ENCODE measurements around the gene ADGRL3.

ADGRL3 gene

DNA sequence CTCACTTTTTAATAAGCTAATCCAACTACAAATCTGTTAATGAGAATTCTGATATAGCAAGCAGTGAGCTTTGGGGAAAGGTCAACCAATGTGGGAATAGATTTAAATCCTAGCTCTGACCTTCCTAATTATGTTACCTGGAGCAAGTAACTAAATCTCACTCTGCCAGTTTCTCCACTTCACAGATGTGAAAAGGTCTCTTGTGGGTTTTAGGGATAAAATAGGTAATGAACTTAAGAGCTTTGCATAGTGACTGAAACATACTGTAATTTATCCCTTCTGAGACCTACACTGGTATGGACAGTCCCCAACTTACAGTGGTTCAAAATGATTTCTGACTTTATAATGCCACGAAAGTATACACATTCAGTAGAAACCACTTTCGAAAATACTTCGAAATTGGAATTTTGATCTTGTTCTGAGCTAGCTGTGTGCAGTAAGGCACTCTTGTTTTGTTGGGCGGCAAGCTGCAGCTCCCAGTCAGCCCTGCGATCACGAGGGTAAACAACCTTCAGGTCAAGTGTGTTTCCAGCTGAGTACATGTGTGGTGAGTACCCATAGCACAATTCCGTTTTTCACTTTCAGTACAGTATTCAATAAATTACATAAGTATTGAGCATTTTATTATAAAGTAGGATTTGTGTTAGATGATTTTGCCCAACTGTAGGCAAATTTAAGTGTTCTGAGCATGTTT lies 93.7 kb downstream of the ADGRL3 start:
- no peak overlapping the region for H3K4me3 ChIP-seq (replicated peaks; ENCODE audit: low read depth, low read length)
- TF ChIP-seq, protein P1, sequence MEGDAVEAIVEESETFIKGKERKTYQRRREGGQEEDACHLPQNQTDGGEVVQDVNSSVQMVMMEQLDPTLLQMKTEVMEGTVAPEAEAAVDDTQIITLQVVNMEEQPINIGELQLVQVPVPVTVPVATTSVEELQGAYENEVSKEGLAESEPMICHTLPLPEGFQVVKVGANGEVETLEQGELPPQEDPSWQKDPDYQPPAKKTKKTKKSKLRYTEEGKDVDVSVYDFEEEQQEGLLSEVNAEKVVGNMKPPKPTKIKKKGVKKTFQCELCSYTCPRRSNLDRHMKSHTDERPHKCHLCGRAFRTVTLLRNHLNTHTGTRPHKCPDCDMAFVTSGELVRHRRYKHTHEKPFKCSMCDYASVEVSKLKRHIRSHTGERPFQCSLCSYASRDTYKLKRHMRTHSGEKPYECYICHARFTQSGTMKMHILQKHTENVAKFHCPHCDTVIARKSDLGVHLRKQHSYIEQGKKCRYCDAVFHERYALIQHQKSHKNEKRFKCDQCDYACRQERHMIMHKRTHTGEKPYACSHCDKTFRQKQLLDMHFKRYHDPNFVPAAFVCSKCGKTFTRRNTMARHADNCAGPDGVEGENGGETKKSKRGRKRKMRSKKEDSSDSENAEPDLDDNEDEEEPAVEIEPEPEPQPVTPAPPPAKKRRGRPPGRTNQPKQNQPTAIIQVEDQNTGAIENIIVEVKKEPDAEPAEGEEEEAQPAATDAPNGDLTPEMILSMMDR (IDR thresholded peaks at IDR 0.05; ENCODE audit: low read depth, low read length, missing control alignments) = no peak
- no peak for DNase-seq (ENCODE audit: extremely low read depth, low read depth)

- H3K4me3 ChIP-seq (replicated peaks; ENCODE audit: low read depth, low read length) = no peak overlapping the region
- TF ChIP-seq, protein P1 (IDR thresholded peaks at IDR 0.05; ENCODE audit: low read depth, low read length, missing control alignments) = no peak
- no peak for DNase-seq (ENCODE audit: extremely low read depth, low read depth)
Observed at GRCh38 chr4:61294936-61295335, 94.8 kb downstream of the ADGRL3 start.

- no peak overlapping the region for H3K4me3 ChIP-seq (replicated peaks; ENCODE audit: low read depth, low read length)
Observed at GRCh38 chr4:61296144-61296543, 96.0 kb downstream of the ADGRL3 start.

DNA sequence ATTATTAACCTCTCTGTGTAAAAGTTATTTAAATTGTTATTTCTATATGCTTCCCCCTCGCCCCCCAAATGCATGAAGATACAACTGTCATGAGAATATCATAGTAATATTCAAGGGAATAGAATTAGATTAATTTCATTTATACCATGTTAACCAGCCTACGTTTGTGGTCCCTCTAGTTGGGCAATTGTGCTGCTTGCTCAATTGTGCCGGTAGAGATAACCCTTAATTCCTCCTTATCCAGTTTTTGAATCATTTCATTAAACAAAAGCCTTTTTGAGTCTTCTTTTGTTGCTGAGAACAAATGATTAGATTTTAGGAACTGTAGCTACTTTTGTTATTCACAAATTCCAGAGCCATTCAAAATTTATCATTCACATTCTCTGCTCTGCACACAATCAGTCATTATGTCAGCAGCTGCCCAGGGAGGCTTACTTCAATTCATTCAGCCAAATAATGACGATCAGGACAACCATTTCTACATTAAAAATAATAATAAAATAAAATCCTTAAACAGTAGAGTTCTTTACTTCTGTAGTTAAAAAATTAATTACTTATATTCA lies 98.1 kb downstream of the ADGRL3 start:
- no peak for DNase-seq (ENCODE audit: extremely low read depth, low read depth)
- H3K4me3 ChIP-seq (replicated peaks; ENCODE audit: low read depth, low read length) = no peak overlapping the region
- TF ChIP-seq, protein P1 (IDR thresholded peaks at IDR 0.05; ENCODE audit: low read depth, low read length, missing control alignments) = no peak

More at GRCh38 chr4:61296144-61296543, 96.0 kb downstream of the ADGRL3 start:
- no peak for DNase-seq (ENCODE audit: extremely low read depth, low read depth)
- TF ChIP-seq, protein P1 (IDR thresholded peaks at IDR 0.05; ENCODE audit: low read depth, low read length, missing control alignments) = no peak

DNA sequence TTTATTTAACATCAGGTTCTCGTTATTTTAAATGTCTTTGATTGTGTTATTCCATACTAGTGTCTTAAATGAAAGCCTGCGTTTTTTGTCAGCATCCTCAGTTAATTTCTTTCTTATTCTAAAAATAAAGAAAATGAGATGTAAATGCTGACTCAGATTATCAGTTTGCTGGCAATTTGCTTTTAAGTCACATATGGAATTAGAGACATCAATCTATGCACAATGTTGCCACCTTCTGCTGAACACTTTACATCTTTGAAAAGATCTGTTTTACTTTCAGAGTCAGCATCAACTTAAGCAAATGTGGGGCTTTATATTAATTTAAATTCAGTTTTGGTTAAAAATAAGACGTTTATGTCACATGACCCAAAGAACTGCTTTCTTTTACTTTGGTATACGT lies 99.2 kb downstream of the ADGRL3 start:
- no peak for DNase-seq (ENCODE audit: extremely low read depth, low read depth)
- TF ChIP-seq, protein P1 (IDR thresholded peaks at IDR 0.05; ENCODE audit: low read depth, low read length, missing control alignments) = no peak
- H3K4me3 ChIP-seq (replicated peaks; ENCODE audit: low read depth, low read length) = no peak overlapping the region

DNA sequence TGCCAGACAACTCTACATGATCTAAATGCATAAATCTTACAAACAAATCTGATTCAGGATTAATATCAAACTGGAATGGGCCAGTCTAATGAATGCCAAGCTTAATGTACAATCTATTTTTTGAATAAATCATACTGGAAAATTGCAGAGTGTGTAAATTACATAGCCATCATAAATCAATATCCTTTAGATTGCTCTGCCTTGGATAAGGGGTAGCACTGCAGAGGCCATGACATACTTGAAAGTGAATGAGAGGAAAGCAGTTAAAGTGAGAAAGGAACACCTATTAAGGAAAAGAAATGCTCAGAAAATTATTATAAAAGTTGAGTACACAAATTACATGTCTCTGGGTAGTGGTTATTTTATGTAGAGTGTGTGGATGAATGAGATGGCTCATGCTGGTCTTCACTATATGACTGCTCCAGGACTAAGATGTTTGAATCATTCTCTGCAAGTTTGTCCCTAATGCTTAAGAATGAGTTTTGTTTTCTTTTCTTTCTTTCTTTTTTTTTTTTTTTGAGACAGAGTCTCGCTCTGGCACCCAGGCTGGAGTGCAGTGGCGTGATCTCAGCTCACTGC lies 100.2 kb downstream of the ADGRL3 start:
- no peak overlapping the region for H3K4me3 ChIP-seq (replicated peaks; ENCODE audit: low read depth, low read length)
- TF ChIP-seq, protein P1 (IDR thresholded peaks at IDR 0.05; ENCODE audit: low read depth, low read length, missing control alignments) = no peak
- DNase-seq (ENCODE audit: extremely low read depth, low read depth) = no peak
